HEK293 (cell line): ENCODE data around the gene PTGES2.

Experiments used
- CTCF ChIA-PET: fragments of 350-600 bp; formaldehyde crosslinking; extraction: SDS; loops from one replicate; lab custom pipeline; 2021; ENCODE audit warnings: antibody characterized with exemption; lab: Yijun Ruan, JAX
- POLR2A ChIA-PET: fragments of 300-600 bp; formaldehyde crosslinking; extraction: SDS; loops from one replicate; lab custom pipeline; 2020; ENCODE audit warnings: antibody characterized with exemption, inconsistent platforms; lab: Yijun Ruan, JAX
- H3K27ac ChIP-seq: fragments of 200-500 bp; sonication (Bioruptor generic); 2 replicates; pipeline ENCODE4 v1.5.1; 2014; ENCODE audit warnings: low read depth, low read length, control low read depth, inconsistent platforms; ENCODE audit errors: extremely low read depth
- H3K36me3 ChIP-seq, 2 experiments: fragments of 200-500 bp in 1 of 2; sonication (Bioruptor generic) in 1 of 2; 1 replicate in 1 of 2; 2 replicates in 1 of 2; pipeline ENCODE4 v1.5.1; 2014 to 2017; ENCODE audit warnings: inconsistent platforms in 2 of 2, low read length in 2 of 2; ENCODE audit not compliant: control insufficient read depth in 2 of 2, insufficient read depth in 1 of 2
- H3K4me1 ChIP-seq: fragments of 200-500 bp; sonication (Bioruptor generic); 2 replicates; pipeline ENCODE4 v1.5.1; 2014; ENCODE audit warnings: mild to moderate bottlenecking, low read length, inconsistent platforms; ENCODE audit not compliant: control insufficient read depth, insufficient read depth
- H3K4me3 ChIP-seq: 2 replicates; pipeline ENCODE4 v1.5.1; 2011; ENCODE audit warnings: low read depth, mild to moderate bottlenecking, control low read depth, low read length, moderate library complexity
- H3K9me3 ChIP-seq: fragments of 200-500 bp; sonication (Bioruptor generic); 2 replicates; pipeline ENCODE4 v1.5.1; 2014; ENCODE audit warnings: low read depth, low read length, inconsistent platforms; ENCODE audit not compliant: control insufficient read depth, insufficient read depth
- CTCF ChIP-seq: fragments of 450-650 bp; formaldehyde crosslinking; IDR thresholded peaks from 2 replicates; pipeline ENCODE4 v1.5.1; 2016; ENCODE audit warnings: missing biosample characterization, missing genetic modification characterization
- GLI4 ChIP-seq: fragments of 450-650 bp; formaldehyde crosslinking; IDR thresholded peaks from 2 replicates; pipeline ENCODE4 v1.5.1; 2016; ENCODE audit warnings: missing biosample characterization, missing genetic modification characterization
- KLF9 ChIP-seq: fragments of 450-650 bp; formaldehyde crosslinking; IDR thresholded peaks from 2 replicates; pipeline ENCODE4 v1.5.1; 2016; ENCODE audit warnings: missing biosample characterization, missing genetic modification characterization, low read depth
- YY2 ChIP-seq: fragments of 450-650 bp; formaldehyde crosslinking; IDR thresholded peaks from 2 replicates; pipeline ENCODE4 v1.5.1; 2016; ENCODE audit warnings: missing biosample characterization, missing genetic modification characterization
- ZBTB20 ChIP-seq: fragments of 450-650 bp; formaldehyde crosslinking; IDR thresholded peaks from 2 replicates; pipeline ENCODE4 v1.5.1; 2016; ENCODE audit warnings: missing biosample characterization, missing genetic modification characterization
- ZBTB8A ChIP-seq: fragments of 450-650 bp; formaldehyde crosslinking; IDR thresholded peaks from 2 replicates; pipeline ENCODE4 v1.5.1; 2016; ENCODE audit warnings: missing biosample characterization, missing genetic modification characterization
- ZNF19 ChIP-seq: fragments of 450-650 bp; formaldehyde crosslinking; IDR thresholded peaks from 2 replicates; pipeline ENCODE4; 2016; ENCODE audit warnings: missing biosample characterization, missing genetic modification characterization, low read depth
- ZNF280C ChIP-seq: fragments of 450-650 bp; formaldehyde crosslinking; IDR thresholded peaks from 2 replicates; pipeline ENCODE4 v1.5.1; 2016; ENCODE audit warnings: missing biosample characterization, missing genetic modification characterization
- ZNF311 ChIP-seq: fragments of 450-650 bp; formaldehyde crosslinking; IDR thresholded peaks from 2 replicates; pipeline ENCODE4 v1.5.1; 2017; ENCODE audit warnings: missing biosample characterization, missing genetic modification characterization, borderline replicate concordance
- ZNF521 ChIP-seq: fragments of 450-650 bp; formaldehyde crosslinking; IDR thresholded peaks from 2 replicates; pipeline ENCODE4 v1.5.1; 2017; ENCODE audit warnings: missing biosample characterization, mild to moderate bottlenecking, missing genetic modification characterization
- ZNF677 ChIP-seq: fragments of 450-650 bp; IDR thresholded peaks from 2 replicates; pipeline ENCODE4 v1.5.0; 2018; ENCODE audit warnings: missing biosample characterization, mild to moderate bottlenecking, missing genetic modification characterization, moderate library complexity
- ZNF791 ChIP-seq: fragments of 450-650 bp; formaldehyde crosslinking; IDR thresholded peaks from 2 replicates; pipeline ENCODE4 v1.5.1; 2016; ENCODE audit warnings: missing biosample characterization, missing genetic modification characterization
- TF ChIP-seq, protein P1 (sequence below): fragments of 450-650 bp; formaldehyde crosslinking; conservative IDR thresholded peaks from 2 replicates; pipeline ENCODE4 v1.5.1; 2016; ENCODE audit warnings: low read depth, missing biosample characterization, missing genetic modification characterization

PTGES2 gene

DNA sequence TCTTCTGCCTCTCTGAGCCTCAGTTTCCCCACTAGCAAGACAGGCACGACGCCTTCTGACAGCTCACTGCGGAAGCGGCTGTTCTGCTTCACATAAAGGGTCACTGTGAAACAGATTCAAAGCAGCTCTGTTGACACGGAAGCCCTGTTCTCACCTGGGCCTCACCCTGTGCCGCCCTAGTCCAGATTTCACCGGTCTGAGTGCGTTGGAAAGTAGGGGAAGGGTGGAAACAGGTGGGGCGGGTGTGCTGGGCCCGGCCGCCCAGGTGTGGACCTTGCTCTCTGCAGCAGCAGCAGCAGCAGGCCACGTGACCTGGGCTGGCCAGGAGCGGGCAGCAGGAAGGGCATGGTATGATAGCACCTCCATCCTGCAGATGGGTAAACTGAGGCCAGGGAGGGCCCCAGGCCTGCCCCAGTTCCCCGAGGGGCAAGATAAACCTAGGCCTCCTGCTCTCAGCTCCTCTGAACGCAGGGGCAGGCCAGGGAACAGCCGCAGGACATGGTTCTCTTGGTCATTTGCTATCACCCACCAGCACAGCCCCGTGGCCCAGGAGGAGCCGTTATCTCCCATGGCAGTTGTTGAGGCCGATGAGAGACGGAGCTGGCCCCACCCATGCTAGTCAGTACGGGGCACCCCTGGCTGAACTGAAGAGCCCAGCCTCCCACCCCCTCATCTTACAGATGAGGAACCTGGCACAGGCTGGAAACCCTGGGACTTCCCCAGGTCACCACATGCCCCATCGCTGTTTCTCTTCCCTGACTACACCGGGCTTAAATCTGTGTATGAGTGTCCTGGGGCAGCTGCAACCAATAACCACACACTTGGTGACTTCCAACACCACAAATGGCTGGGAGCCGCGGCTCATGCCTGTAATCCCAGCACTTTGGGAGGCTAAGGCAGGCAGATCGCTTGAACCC lies 12.1 kb downstream of the PTGES2 start (continued):
- no peak for TF ChIP-seq ZNF19 (tag by site-specific recombination)
- no peak for TF ChIP-seq GLI4 (tag by site-specific recombination)
- no peak for TF ChIP-seq ZNF280C (tag by site-specific recombination)
- TF ChIP-seq, protein P1, sequence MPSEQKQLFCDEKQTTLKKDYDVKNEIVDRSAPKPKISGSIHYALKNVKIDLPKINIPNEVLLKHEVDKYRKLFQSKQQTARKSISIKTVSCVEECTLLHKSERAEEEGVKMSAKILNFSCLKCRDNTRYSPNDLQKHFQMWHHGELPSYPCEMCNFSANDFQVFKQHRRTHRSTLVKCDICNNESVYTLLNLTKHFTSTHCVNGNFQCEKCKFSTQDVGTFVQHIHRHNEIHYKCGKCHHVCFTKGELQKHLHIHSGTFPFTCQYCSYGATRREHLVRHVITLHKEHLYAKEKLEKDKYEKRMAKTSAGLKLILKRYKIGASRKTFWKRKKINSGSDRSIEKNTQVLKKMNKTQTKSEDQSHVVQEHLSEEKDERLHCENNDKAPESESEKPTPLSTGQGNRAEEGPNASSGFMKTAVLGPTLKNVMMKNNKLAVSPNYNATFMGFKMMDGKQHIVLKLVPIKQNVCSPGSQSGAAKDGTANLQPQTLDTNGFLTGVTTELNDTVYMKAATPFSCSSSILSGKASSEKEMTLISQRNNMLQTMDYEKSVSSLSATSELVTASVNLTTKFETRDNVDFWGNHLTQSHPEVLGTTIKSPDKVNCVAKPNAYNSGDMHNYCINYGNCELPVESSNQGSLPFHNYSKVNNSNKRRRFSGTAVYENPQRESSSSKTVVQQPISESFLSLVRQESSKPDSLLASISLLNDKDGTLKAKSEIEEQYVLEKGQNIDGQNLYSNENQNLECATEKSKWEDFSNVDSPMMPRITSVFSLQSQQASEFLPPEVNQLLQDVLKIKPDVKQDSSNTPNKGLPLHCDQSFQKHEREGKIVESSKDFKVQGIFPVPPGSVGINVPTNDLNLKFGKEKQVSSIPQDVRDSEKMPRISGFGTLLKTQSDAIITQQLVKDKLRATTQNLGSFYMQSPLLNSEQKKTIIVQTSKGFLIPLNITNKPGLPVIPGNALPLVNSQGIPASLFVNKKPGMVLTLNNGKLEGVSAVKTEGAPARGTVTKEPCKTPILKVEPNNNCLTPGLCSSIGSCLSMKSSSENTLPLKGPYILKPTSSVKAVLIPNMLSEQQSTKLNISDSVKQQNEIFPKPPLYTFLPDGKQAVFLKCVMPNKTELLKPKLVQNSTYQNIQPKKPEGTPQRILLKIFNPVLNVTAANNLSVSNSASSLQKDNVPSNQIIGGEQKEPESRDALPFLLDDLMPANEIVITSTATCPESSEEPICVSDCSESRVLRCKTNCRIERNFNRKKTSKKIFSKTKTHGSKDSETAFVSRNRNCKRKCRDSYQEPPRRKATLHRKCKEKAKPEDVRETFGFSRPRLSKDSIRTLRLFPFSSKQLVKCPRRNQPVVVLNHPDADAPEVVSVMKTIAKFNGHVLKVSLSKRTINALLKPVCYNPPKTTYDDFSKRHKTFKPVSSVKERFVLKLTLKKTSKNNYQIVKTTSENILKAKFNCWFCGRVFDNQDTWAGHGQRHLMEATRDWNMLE (tag by site-specific recombination) = no peak
- no peak for TF ChIP-seq ZBTB20
- no peak for TF ChIP-seq ZBTB8A
- TF ChIP-seq YY2 (tag by site-specific recombination) = no peak
- no peak for TF ChIP-seq KLF9 (tag by site-specific recombination)
- TF ChIP-seq ZNF521 (tag by site-specific recombination) = no peak
- TF ChIP-seq ZNF677 (tag by site-specific recombination) = no peak
- no peak for TF ChIP-seq CTCF (tag by site-specific recombination)
- TF ChIP-seq, all 188 proteins: peak for 0

- no peak overlapping the region for H3K4me3 ChIP-seq
- H3K27ac ChIP-seq = no peak overlapping the region
- TF ChIP-seq ZNF791 (tag by site-specific recombination) = no peak
- TF ChIP-seq ZNF311 (tag by site-specific recombination) = no peak
- H3K36me3 ChIP-seq = peaks cover 0 to 25% of the 10 kb centered on the region in 2 experiments; a peak in 1 of 3 replicates
- POLR2A ChIA-PET = interaction anchor here (0.5 to 1.2 kb wide), 2 partner anchors 10 to 175 kb away, joined by 3 to 4 read pairs; no protein-coding TSS in a partner anchor
- H3K9me3 ChIP-seq = no peaks in the 10 kb centered on the region
- no peaks in the 10 kb centered on the region for H3K4me1 ChIP-seq
- CTCF ChIA-PET = interaction anchor here (0.6 to 5.2 kb wide), 7 partner anchors 9 to 172 kb away, joined by 3 to 88 read pairs (median 5); no protein-coding TSS in a partner anchor
These were observed 13.0 kb downstream of the PTGES2 start for GRCh38 chr9:128114326-128115186.
